GM23338 (cell line): ENCODE results near the gene FKBP9. TPM values are rescaled to one million over a fixed set of nuclear protein-coding genes. Genes with fewer than 3 reads are reported as not detected.
"Not testable (repeated sequence)": the region's sequence is repeated elsewhere in the genome, so short reads cannot be mapped to it uniquely, and the experiment has no call there.

Source experiments
- ATAC-seq: fragments of 200-7000 bp; cut with Tn5 transposase; 3 replicates; pipeline ENCODE4 v1.9.1; 2020
- DNase-seq: peaks from one replicate; pipeline ENCODE4 v3.0.0-alpha.2; 2015; ENCODE audit warnings: low spot score
- H2AFZ ChIP-seq: fragments of 200-600 bp; sonication (generic); 2 replicates; pipeline ENCODE4 v1.8.0; 2016; ENCODE audit warnings: antibody characterized with exemption, mild to moderate bottlenecking, moderate library complexity
- H3F3A ChIP-seq: fragments of 200-600 bp; sonication (generic); replicated peaks from 2 replicates; pipeline ENCODE4 v1.8.0; 2017; ENCODE audit warnings: antibody characterized with exemption, mixed run types, low read depth
- H3K27ac ChIP-seq: fragments of 200-600 bp; sonication (generic); 2 replicates; pipeline ENCODE4 v1.6.1; 2016; ENCODE audit warnings: low read depth
- H3K27me3 ChIP-seq: fragments of 200-600 bp; sonication (generic); 2 replicates; pipeline ENCODE4 v1.8.0; 2016; ENCODE audit warnings: mild to moderate bottlenecking, mixed run types, moderate library complexity; ENCODE audit not compliant: insufficient read depth
- H3K36me3 ChIP-seq: fragments of 200-600 bp; sonication (generic); 2 replicates; pipeline ENCODE4 v1.8.0; 2016; ENCODE audit warnings: mild to moderate bottlenecking; ENCODE audit not compliant: insufficient read depth
- H3K4me1 ChIP-seq: fragments of 200-600 bp; sonication (generic); 2 replicates; pipeline ENCODE4 v1.8.0; 2016; ENCODE audit warnings: mild to moderate bottlenecking, moderate library complexity; ENCODE audit not compliant: insufficient read depth
- H3K4me2 ChIP-seq: fragments of 200-600 bp; sonication (generic); 2 replicates; pipeline ENCODE4 v1.7.1; 2017; ENCODE audit warnings: mixed run types
- H3K4me3 ChIP-seq: fragments of 200-600 bp; sonication (generic); 2 replicates; pipeline ENCODE4 v1.6.1; 2016; ENCODE audit warnings: mixed run types
- H3K79me2 ChIP-seq: fragments of 200-600 bp; sonication (generic); replicated peaks from 2 replicates; pipeline ENCODE4 v1.8.0; 2017; ENCODE audit warnings: mild to moderate bottlenecking; ENCODE audit not compliant: insufficient read depth
- H3K9me2 ChIP-seq: fragments of 200-600 bp; sonication (generic); 2 replicates; pipeline ENCODE4 v1.8.0; 2017; ENCODE audit not compliant: insufficient read depth
- H4K20me1 ChIP-seq: fragments of 200-600 bp; sonication (generic); replicated peaks from 2 replicates; pipeline ENCODE4 v1.8.0; 2017; ENCODE audit warnings: mild to moderate bottlenecking; ENCODE audit not compliant: insufficient read depth
- H3K27ac Mint-ChIP-seq: 2 replicates; pipeline ENCODE4 v1.8.0; 2020; ENCODE audit warnings: inconsistent platforms, mild to moderate bottlenecking, moderate library complexity, mixed read lengths
- H3K27me3 Mint-ChIP-seq: 3 replicates; pipeline ENCODE4 v1.8.0; 2022; ENCODE audit warnings: low read depth, mild to moderate bottlenecking, moderate library complexity, mixed read lengths, inconsistent platforms; ENCODE audit not compliant: insufficient read depth, poor library complexity
- H3K36me3 Mint-ChIP-seq: 3 replicates; pipeline ENCODE4 v1.8.0; 2021; ENCODE audit warnings: low read depth, mild to moderate bottlenecking, inconsistent platforms, moderate library complexity, mixed read lengths
- H3K4me1 Mint-ChIP-seq: 3 replicates; pipeline ENCODE4 v1.8.0; 2020; ENCODE audit warnings: mild to moderate bottlenecking, inconsistent platforms, mixed read lengths
- H3K4me3 Mint-ChIP-seq: 3 replicates; pipeline ENCODE4 v1.8.0; 2021; ENCODE audit warnings: moderate library complexity, mild to moderate bottlenecking, inconsistent platforms, mixed read lengths
- H3K9me3 Mint-ChIP-seq: 3 replicates; pipeline ENCODE4 v1.8.0; 2020; ENCODE audit warnings: moderate library complexity, mild to moderate bottlenecking, inconsistent platforms, mixed read lengths
- ETS1 ChIP-seq: IDR thresholded peaks from 2 replicates; pipeline ENCODE4 v1.6.1; 2016; ENCODE audit warnings: antibody characterized with exemption
- EZH2 ChIP-seq: fragments of 200-600 bp; sonication (generic); IDR thresholded peaks from one replicate; pipeline ENCODE4 v1.8.0; 2017; ENCODE audit warnings: antibody characterized with exemption, mild to moderate bottlenecking, low read depth; ENCODE audit not compliant: unreplicated experiment
- EZH2phosphoT487 ChIP-seq: fragments of 200-600 bp; sonication (generic); IDR thresholded peaks from one replicate; pipeline ENCODE4 v1.8.1; 2018; ENCODE audit warnings: antibody characterized with exemption; ENCODE audit not compliant: unreplicated experiment
- NANOG ChIP-seq: IDR thresholded peaks from 2 replicates; pipeline ENCODE4 v1.6.1; 2016; ENCODE audit warnings: antibody characterized with exemption, borderline replicate concordance
- POLR2AphosphoS5 ChIP-seq: IDR thresholded peaks from 2 replicates; pipeline ENCODE4 v1.6.1; 2016; ENCODE audit warnings: antibody characterized with exemption, low read depth
- STAT1 ChIP-seq: IDR thresholded peaks from one replicate; pipeline ENCODE4 v1.6.1; 2016; ENCODE audit warnings: antibody characterized with exemption; ENCODE audit not compliant: unreplicated experiment
- ZNF331 ChIP-seq: fragments of 250-450 bp; sonication (Bioruptor Pico); IDR thresholded peaks from 2 replicates; pipeline ENCODE4 v1.5.0; 2020; ENCODE audit warnings: low read depth, mild to moderate bottlenecking, moderate library complexity
- polyA plus RNA-seq: library from polyadenylated mRNA; unstranded; fragments of >200 nt; fragmentation: Nextera tagmentation; extraction: Ambion mirVana; gene quantifications from 2 replicates; pipeline ENCODE4 v1.2.1, GENCODE V29; 2016
- total RNA-seq: library from RNA; depleted of rRNA; stranded (reverse); fragments of >200 nt; shearing (Covaris generic); gene quantifications from 2 replicates; pipeline ENCODE4 v1.2.3, GENCODE V29; 2014
- TF ChIP-seq, protein P1 (sequence below), 2 experiments: fragments of 200-600 bp in 1 of 2; sonication (generic) in 1 of 2; conservative IDR thresholded peaks; 2 replicates each; pipeline versions ENCODE4 v1.5.1 to v1.6.1; 2016 to 2017; ENCODE audit warnings: antibody characterized with exemption in 2 of 2, low read depth in 2 of 2, mild to moderate bottlenecking in 2 of 2, moderate library complexity in 1 of 2
- TF ChIP-seq, protein P2 (sequence below): fragments of 250-450 bp; sonication (Bioruptor Pico); IDR thresholded peaks from 2 replicates; pipeline ENCODE4 v1.5.0; 2020; ENCODE audit warnings: mild to moderate bottlenecking, moderate library complexity

FKBP9 gene
- total and polyA plus RNA-seq, 2 experiments from 2014 or later = 5.2 to 15.8 TPM

DNA sequence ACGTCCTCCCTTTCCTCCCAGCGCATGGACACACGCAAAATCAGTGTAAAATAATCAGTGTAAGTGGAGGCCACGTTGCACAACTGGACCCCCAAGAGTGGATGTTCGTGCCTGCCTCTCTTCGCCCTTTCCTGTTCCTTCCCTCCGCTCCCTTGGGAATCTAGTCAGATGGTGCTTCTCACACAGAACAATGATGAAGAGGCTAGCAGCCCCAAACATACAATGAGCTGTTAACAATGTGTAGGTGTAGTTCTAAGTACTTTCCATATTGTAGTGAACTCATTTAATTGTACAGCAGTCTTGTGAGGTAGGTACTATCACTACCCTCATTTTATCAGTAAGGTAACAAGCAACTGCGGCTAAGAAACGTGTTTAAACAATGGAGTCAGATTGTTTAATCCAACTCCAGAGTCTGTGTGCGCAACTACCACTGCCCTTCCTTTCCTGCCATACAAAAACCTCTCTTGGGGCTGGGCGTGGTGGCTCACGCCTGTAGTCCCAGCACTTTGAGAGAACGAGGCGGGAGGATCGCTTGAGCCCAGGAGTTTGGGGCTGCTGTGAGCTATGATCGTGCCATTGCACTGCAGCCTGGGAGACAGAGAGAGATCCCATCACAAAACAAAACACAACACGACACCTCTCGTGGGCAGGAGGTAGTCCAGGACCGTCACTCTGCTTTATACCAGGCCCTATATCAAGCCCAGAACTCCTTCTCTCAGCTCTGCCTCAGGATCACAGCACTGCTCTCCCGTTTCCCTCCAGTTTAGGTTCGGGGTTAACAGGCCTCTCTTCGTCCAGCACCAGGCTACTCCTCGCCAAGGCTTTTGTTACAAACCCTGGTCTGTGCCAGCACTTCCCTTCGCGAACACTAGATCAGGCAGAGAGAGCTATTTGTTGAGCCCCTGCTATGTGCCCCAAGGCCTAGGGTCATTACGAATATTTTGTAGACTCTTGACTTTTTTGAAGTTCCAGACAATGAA lies 1.1 kb downstream of the FKBP9 start:
- H3K27me3 Mint-ChIP-seq = peaks cover 35% of the 10 kb centered on the region
- H3K4me1 Mint-ChIP-seq = peaks cover 9% of the 10 kb centered on the region; the same call in 2 of the 3 replicates
- Histone ChIP-seq H3K27ac (no peak overlapping the region), H3K4me2 (peak overlapping the region; percentile 96), H3K9me2 (no peaks in the 10 kb centered on the region), H4K20me1 (no peaks in the 10 kb centered on the region), H3K79me2 (no peaks in the 10 kb centered on the region), H3K27me3 (peaks cover 42% of the 10 kb centered on the region), H2AFZ (peak overlapping the region; percentile 100), H3K4me1 (peaks cover 12% of the 10 kb centered on the region), H3K36me3 (no peaks in the 10 kb centered on the region), H3F3A (0 out of 2 replicates have a peak, but pooled peaks cover 3% of the 10 kb centered on the region), H3K4me3 (peak overlapping the region; percentile 82)
- ATAC-seq (peak; percentile 11), DNase-seq (peak; percentile 46)
- peak overlapping the region; percentile 76 for H3K4me3 Mint-ChIP-seq
- no peak overlapping the region for H3K27ac Mint-ChIP-seq
- TF ChIP-seq, protein P1, sequence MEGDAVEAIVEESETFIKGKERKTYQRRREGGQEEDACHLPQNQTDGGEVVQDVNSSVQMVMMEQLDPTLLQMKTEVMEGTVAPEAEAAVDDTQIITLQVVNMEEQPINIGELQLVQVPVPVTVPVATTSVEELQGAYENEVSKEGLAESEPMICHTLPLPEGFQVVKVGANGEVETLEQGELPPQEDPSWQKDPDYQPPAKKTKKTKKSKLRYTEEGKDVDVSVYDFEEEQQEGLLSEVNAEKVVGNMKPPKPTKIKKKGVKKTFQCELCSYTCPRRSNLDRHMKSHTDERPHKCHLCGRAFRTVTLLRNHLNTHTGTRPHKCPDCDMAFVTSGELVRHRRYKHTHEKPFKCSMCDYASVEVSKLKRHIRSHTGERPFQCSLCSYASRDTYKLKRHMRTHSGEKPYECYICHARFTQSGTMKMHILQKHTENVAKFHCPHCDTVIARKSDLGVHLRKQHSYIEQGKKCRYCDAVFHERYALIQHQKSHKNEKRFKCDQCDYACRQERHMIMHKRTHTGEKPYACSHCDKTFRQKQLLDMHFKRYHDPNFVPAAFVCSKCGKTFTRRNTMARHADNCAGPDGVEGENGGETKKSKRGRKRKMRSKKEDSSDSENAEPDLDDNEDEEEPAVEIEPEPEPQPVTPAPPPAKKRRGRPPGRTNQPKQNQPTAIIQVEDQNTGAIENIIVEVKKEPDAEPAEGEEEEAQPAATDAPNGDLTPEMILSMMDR (conservative IDR thresholded peaks at IDR 0.05; ENCODE audit: low read depth in 2 of 2) = no peak
- TF ChIP-seq EZH2 = no peak
- TF ChIP-seq STAT1 = no peak
- no peak for TF ChIP-seq EZH2phosphoT487
- no peak for TF ChIP-seq POLR2AphosphoS5
- TF ChIP-seq ZNF331 = no peak
- no peak for TF ChIP-seq ETS1
- no peak for TF ChIP-seq NANOG
- TF ChIP-seq, protein P2, sequence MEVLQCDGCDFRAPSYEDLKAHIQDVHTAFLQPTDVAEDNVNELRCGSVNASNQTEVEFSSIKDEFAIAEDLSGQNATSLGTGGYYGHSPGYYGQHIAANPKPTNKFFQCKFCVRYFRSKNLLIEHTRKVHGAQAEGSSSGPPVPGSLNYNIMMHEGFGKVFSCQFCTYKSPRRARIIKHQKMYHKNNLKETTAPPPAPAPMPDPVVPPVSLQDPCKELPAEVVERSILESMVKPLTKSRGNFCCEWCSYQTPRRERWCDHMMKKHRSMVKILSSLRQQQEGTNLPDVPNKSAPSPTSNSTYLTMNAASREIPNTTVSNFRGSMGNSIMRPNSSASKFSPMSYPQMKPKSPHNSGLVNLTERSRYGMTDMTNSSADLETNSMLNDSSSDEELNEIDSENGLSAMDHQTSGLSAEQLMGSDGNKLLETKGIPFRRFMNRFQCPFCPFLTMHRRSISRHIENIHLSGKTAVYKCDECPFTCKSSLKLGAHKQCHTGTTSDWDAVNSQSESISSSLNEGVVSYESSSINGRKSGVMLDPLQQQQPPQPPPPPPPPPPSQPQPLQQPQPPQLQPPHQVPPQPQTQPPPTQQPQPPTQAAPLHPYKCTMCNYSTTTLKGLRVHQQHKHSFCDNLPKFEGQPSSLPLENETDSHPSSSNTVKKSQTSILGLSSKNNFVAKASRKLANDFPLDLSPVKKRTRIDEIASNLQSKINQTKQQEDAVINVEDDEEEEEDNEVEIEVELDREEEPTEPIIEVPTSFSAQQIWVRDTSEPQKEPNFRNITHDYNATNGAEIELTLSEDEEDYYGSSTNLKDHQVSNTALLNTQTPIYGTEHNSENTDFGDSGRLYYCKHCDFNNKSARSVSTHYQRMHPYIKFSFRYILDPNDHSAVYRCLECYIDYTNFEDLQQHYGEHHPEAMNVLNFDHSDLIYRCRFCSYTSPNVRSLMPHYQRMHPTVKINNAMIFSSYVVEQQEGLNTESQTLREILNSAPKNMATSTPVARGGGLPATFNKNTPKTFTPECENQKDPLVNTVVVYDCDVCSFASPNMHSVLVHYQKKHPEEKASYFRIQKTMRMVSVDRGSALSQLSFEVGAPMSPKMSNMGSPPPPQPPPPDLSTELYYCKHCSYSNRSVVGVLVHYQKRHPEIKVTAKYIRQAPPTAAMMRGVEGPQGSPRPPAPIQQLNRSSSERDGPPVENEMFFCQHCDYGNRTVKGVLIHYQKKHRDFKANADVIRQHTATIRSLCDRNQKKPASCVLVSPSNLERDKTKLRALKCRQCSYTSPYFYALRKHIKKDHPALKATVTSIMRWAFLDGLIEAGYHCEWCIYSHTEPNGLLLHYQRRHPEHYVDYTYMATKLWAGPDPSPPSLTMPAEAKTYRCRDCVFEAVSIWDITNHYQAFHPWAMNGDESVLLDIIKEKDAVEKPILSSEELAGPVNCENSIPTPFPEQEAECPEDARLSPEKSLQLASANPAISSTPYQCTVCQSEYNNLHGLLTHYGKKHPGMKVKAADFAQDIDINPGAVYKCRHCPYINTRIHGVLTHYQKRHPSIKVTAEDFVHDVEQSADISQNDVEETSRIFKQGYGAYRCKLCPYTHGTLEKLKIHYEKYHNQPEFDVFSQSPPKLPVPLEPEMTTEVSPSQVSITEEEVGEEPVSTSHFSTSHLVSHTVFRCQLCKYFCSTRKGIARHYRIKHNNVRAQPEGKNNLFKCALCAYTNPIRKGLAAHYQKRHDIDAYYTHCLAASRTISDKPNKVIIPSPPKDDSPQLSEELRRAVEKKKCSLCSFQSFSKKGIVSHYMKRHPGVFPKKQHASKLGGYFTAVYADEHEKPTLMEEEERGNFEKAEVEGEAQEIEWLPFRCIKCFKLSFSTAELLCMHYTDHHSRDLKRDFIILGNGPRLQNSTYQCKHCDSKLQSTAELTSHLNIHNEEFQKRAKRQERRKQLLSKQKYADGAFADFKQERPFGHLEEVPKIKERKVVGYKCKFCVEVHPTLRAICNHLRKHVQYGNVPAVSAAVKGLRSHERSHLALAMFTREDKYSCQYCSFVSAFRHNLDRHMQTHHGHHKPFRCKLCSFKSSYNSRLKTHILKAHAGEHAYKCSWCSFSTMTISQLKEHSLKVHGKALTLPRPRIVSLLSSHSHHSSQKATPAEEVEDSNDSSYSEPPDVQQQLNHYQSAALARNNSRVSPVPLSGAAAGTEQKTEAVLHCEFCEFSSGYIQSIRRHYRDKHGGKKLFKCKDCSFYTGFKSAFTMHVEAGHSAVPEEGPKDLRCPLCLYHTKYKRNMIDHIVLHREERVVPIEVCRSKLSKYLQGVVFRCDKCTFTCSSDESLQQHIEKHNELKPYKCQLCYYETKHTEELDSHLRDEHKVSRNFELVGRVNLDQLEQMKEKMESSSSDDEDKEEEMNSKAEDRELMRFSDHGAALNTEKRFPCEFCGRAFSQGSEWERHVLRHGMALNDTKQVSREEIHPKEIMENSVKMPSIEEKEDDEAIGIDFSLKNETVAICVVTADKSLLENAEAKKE (CRISPR knock-in tag) = no peak
- H3K9me3 Mint-ChIP-seq = no peaks in the 10 kb centered on the region
- H3K36me3 Mint-ChIP-seq = no peaks in the 10 kb centered on the region; the same call in 2 of the 3 replicates

GRCh38 chr7:32963880-32964301 lies 6.7 kb downstream of the FKBP9 start:
- H3K4me2 ChIP-seq, H3K4me1 ChIP-seq, H3K36me3 Mint-ChIP-seq, H3K79me2 ChIP-seq, H3K4me3 ChIP-seq, H2AFZ ChIP-seq, H3F3A ChIP-seq, H3K9me3 Mint-ChIP-seq, H3K36me3 ChIP-seq, H3K27ac Mint-ChIP-seq, H4K20me1 ChIP-seq, ATAC-seq, H3K4me3 Mint-ChIP-seq, H3K4me1 Mint-ChIP-seq, H3K27me3 ChIP-seq, DNase-seq, H3K27me3 Mint-ChIP-seq, H3K27ac ChIP-seq, H3K9me2 ChIP-seq: not testable (repeated sequence)
